Heart right ventricle (tissue), 16 donors: ENCODE results near the gene NMNAT3. TPM values are rescaled to one million over a fixed set of nuclear protein-coding genes. Genes with fewer than 3 reads are reported as not detected.

Experiments used
- ATAC-seq, 8 donors: fragments of 200-7000 bp; cut with Tn5 transposase; one replicate each; pipeline ENCODE4 v1.9.1; 2020; ENCODE audit warnings: mild to moderate bottlenecking in 8 of 8, moderate library complexity in 8 of 8, moderate number of reproducible peaks in 1 of 8
- DNase-seq, 2 donors: peaks; one replicate each; pipeline ENCODE4 v3.0.0-alpha.2; 2020
- H3K27ac ChIP-seq, 10 donors: fragments of 200-600 bp; sonication (generic) in 2 of 10; one replicate each; pipeline versions ENCODE4 v1.5.0 to v1.8.0; 2020 to 2022; ENCODE audit warnings: mild to moderate bottlenecking in 3 of 10
- H3K27me3 ChIP-seq, 7 donors: fragments of 200-600 bp; one replicate each; pipeline ENCODE4 v1.8.0; 2021 to 2022; ENCODE audit warnings: mild to moderate bottlenecking in 2 of 7
- H3K36me3 ChIP-seq, 9 donors: fragments of 200-600 bp; sonication (generic) in 1 of 9; one replicate each; pipeline versions ENCODE4 v1.5.0 to v1.8.0; 2020 to 2022; ENCODE audit warnings: mild to moderate bottlenecking in 2 of 9
- H3K4me1 ChIP-seq, 9 donors: fragments of 200-600 bp; sonication (generic) in 1 of 9; one replicate each; pipeline versions ENCODE4 v1.5.0 to v1.8.0; 2020 to 2022; ENCODE audit warnings: mild to moderate bottlenecking in 4 of 9
- H3K4me3 ChIP-seq, 10 donors: fragments of 200-600 bp; sonication (generic) in 2 of 10; one replicate each; pipeline versions ENCODE4 v1.5.0 to v1.8.0; 2020 to 2022; ENCODE audit warnings: mild to moderate bottlenecking in 7 of 10, moderate library complexity in 2 of 10
- H3K9me3 ChIP-seq, 11 donors: fragments of 200-600 bp in 10 of 11; sonication (generic) in 2 of 11; one replicate each; pipeline versions ENCODE4 v1.5.0 to v1.8.0; 2013 to 2022; ENCODE audit warnings: mild to moderate bottlenecking in 2 of 11, control low read depth in 1 of 11, moderate library complexity in 1 of 11
- CTCF ChIP-seq, 9 donors: fragments of 200-600 bp; sonication (generic) in 2 of 9; IDR thresholded peaks; one replicate each; pipeline versions ENCODE4 v1.5.0 to v1.8.0; 2021 to 2022; ENCODE audit warnings: antibody characterized with exemption in 9 of 9, mild to moderate bottlenecking in 5 of 9, moderate library complexity in 1 of 9
- WGBS, 2 donors: extraction: QIAGEN DNeasy Blood & Tissue Kit; methylation state at CpG; one replicate each; pipeline ENCODE4 v1.1.7; 2013; ENCODE audit warnings: inconsistent platforms in 1 of 2; 5-methylcytosine and 5-hydroxymethylcytosine counted together
- intact Hi-C, 10 donors: fragments of 100-400 bp; cut with DNase I; formaldehyde crosslinking; loops; one replicate each; pipeline versions ENCODE4 v1.11.1 to v1.14.2; 2022
- polyA plus RNA-seq, 2 donors: library from polyadenylated mRNA; stranded (reverse); fragments of 200-250 nt; gene quantifications; one replicate each; pipeline ENCODE4 v1.2.3, GENCODE V29; 2013
- total RNA-seq, 10 donors: library from RNA; stranded (reverse); fragmentation: NEBNext Ultra II Directional in 3 of 10; extraction: Animal tissue kit (Norgen Biotek cat#: 25700) in 3 of 10; gene quantifications; one replicate each; pipeline versions ENCODE4 v1.2.1 to v1.2.4, GENCODE V29; 2021 to 2023
- donor health status: Arrhythmogenic right ventricular cardiomyopathy.
- donor health status: ischemic (EF 13 %, LVEDD 7.1; RV severe dilation, severe dysfunction).
- donor health status: healthy with polysubstance abuse.
- donor health status: DM: no; HTN: yes; CAD: no.
- donor health status: DM: no; HTN: no; CAD: no.
- donor health status: ischemic (EF 25% LVEDD 6.9; RV normal size, moderate dysfunction).
- donor health status: ischemic (EF 25% LVEDD 5.7; RV mildly dilated, moderate dysfunction).
- donor health status: healthy.
- donor health status: DM: yes; HTN: yes; CAD: no.
- donor health status: Ischemic cardiomyopathy.
- donor health status: ischemic (EF 35%, LVEDD 5.7; RV mildly dilated, moderate dysfunction).
- donor health status: nonischemic (EF 11% LVEDD 7.7; RV severe dilation, severe dysfunction).
- donor health status: DM: yes; HTN: yes; CAD: no.
- donor health status: PGD.
- donor health status: ischemic (EF 29% LVEDD 5.4; RV normal size, mild dysfunction).
- donor health status: nonischemic (EF 23%, LVEDD 6.1; RV moderate dilation, normal function).

The NMNAT3 gene
- total and polyA plus RNA-seq, 12 donors, result 6.2 to 15.3 (median 12.7) TPM

- no peaks in the 10 kb centered on the region for H3K27me3 ChIP-seq
- no peaks in the 10 kb centered on the region for H3K9me3 ChIP-seq
- 75 to 84% methylated on average over 9 of the region's 9 CpGs for WGBS, 2 donors
- ATAC-seq (peak in 1 of 8 donors; percentile 21), DNase-seq (no peak)
- H3K36me3 ChIP-seq, result no peaks in the 10 kb centered on the region
- intact Hi-C loops, result no loop called here
- peaks cover 0 to 21% (median 7%) of the 10 kb centered on the region in 9 donors for H3K4me1 ChIP-seq
- no peak overlapping the region for H3K27ac ChIP-seq
- no peak for TF ChIP-seq CTCF (IDR thresholded peaks at IDR 0.05)
- no peak overlapping the region for H3K4me3 ChIP-seq
Measured at GRCh38 chr3:139653582-139653981, 24.2 kb downstream of the NMNAT3 start.

GRCh38 chr3:139652561-139652960, 25.2 kb downstream of the NMNAT3 start:
- ATAC-seq (no peak), DNase-seq (no peak)
- H3K4me1 ChIP-seq, result peaks cover 0 to 21% (median 7%) of the 10 kb centered on the region in 9 donors
- no peak overlapping the region for H3K4me3 ChIP-seq
- H3K27me3 ChIP-seq, result no peaks in the 10 kb centered on the region
- no peak overlapping the region for H3K27ac ChIP-seq
- no peaks in the 10 kb centered on the region for H3K9me3 ChIP-seq
- intact Hi-C loops, result no loop called here
- H3K36me3 ChIP-seq, result no peaks in the 10 kb centered on the region
- TF ChIP-seq CTCF (IDR thresholded peaks at IDR 0.05), result no peak
- WGBS, 2 donors, result 65 to 67% methylated on average over 3 of the region's 3 CpGs

GRCh38 chr3:139647866-139648435, 29.8 kb downstream of the NMNAT3 start:
- 49 to 66% methylated on average over 3 of the region's 3 CpGs for WGBS, 2 donors

GRCh38 chr3:139646512-139646911, 31.3 kb downstream of the NMNAT3 start:
- 94 to 96% methylated on average over 4 of the region's 4 CpGs for WGBS, 2 donors
- peaks cover 0 to 4% (median 0%) of the 10 kb centered on the region in 11 donors for H3K9me3 ChIP-seq
- DNase-seq (no peak), ATAC-seq (no peak)
- no peak for TF ChIP-seq CTCF (IDR thresholded peaks at IDR 0.05)
- H3K27me3 ChIP-seq, result no peaks in the 10 kb centered on the region
- H3K4me3 ChIP-seq, result no peak overlapping the region
- peaks cover 0 to 9% (median 0%) of the 10 kb centered on the region in 9 donors for H3K4me1 ChIP-seq
- no peak overlapping the region for H3K27ac ChIP-seq
- intact Hi-C loops, result no loop called here
- no peaks in the 10 kb centered on the region for H3K36me3 ChIP-seq

More at GRCh38 chr3:139647866-139648435, 29.8 kb downstream of the NMNAT3 start:
- H3K4me3 ChIP-seq, result no peak overlapping the region
- intact Hi-C loops, result no loop called here
- H3K36me3 ChIP-seq, result no peaks in the 10 kb centered on the region
- H3K27me3 ChIP-seq, result no peaks in the 10 kb centered on the region
- DNase-seq (no peak), ATAC-seq (no peak)
- peaks cover 0 to 9% (median 3%) of the 10 kb centered on the region in 9 donors for H3K4me1 ChIP-seq
- H3K9me3 ChIP-seq, result peaks cover 0 to 4% (median 0%) of the 10 kb centered on the region in 11 donors
- H3K27ac ChIP-seq, result no peak overlapping the region
- no peak for TF ChIP-seq CTCF (IDR thresholded peaks at IDR 0.05)
